ENCODE data around the gene CACNA1G.

The CACNA1G gene

DNA sequence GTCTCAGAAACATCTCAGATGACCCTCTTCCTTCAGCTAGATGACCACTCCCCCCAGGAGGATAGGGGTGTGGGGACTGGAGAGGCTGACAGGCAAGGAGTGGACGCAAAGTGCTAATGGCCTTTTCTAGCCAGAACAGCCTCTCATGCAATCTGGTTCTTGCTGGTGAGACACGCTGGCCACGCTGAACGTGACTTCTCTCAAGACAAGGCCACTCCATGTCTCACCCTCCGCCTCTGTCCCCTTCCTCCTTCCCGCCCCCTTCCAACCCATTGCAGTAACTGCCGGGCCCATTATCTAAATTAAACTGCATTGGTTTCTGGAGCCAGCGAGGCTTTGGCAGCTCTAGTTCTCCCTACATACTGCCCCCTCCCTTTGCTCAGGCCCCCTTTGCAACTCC, 9.5 kb downstream of the CACNA1G start:
- DNase-seq, result no peak

- DNase-seq, result no peak
Observed at GRCh38 chr17:50570528-50570927, 10.0 kb downstream of the CACNA1G start.

DNA sequence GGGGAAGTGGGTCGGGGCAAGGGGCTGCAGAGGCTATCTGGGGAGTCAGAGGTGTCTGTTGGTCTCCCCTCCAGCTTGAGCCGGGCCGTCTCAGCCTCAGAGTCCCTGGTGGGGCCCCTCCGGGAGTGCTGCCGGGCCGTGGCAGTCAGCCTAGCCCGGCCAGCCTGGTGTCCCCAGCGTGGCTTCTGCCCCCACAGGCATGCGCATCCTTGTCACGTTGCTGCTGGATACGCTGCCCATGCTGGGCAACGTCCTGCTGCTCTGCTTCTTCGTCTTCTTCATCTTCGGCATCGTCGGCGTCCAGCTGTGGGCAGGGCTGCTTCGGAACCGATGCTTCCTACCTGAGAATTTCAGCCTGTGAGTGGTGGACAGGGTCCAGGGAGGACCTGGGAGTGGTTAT, 11.2 kb downstream of the CACNA1G start:
- DNase-seq, result no peak

- no peak for DNase-seq
Observed at GRCh38 chr17:50572541-50572940, 12.0 kb downstream of the CACNA1G start.

- DNase-seq, result no peak
Observed at GRCh38 chr17:50573866-50574611, 13.5 kb downstream of the CACNA1G start.

DNA sequence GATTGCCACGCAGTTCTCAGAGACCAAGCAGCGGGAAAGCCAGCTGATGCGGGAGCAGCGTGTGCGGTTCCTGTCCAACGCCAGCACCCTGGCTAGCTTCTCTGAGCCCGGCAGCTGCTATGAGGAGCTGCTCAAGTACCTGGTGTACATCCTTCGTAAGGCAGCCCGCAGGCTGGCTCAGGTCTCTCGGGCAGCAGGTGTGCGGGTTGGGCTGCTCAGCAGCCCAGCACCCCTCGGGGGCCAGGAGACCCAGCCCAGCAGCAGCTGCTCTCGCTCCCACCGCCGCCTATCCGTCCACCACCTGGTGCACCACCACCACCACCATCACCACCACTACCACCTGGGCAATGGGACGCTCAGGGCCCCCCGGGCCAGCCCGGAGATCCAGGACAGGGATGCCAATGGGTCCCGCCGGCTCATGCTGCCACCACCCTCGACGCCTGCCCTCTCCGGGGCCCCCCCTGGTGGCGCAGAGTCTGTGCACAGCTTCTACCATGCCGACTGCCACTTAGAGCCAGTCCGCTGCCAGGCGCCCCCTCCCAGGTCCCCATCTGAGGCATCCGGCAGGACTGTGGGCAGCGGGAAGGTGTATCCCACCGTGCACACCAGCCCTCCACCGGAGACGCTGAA, 15.2 kb downstream of the CACNA1G start:
- no peak for DNase-seq

GRCh38 chr17:50576864-50577263, 16.3 kb downstream of the CACNA1G start:
- DNase-seq, result no peak

GRCh38 chr17:50577451-50577954, 17.0 kb downstream of the CACNA1G start:
- DNase-seq, result no peak

DNA sequence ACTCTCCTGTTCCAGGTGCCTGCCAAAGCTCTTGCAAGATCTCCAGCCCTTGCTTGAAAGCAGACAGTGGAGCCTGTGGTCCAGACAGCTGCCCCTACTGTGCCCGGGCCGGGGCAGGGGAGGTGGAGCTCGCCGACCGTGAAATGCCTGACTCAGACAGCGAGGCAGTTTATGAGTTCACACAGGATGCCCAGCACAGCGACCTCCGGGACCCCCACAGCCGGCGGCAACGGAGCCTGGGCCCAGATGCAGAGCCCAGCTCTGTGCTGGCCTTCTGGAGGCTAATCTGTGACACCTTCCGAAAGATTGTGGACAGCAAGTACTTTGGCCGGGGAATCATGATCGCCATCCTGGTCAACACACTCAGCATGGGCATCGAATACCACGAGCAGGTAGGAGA, 17.7 kb downstream of the CACNA1G start:
- DNase-seq, result no peak

DNA sequence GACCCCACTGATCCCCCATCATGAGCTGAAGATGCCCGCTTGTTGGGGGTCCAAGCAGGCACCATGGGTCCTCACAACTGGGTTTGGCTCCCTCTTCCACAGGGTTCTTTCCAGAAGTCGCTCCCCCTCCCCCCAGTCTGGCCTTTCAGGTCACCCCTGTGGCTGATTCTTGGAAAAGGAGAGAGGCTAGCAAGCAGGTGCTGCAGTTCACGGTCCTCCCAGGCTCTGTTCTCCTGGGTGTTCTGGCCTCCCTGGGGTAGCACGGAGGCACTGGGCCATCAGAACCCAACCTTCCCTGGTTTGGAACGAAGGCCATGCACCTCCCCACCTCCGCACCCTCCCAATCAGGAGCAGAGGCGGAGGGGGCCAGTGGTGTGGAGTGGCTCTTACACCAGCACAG, 18.9 kb downstream of the CACNA1G start:
- DNase-seq, result no peak

DNA sequence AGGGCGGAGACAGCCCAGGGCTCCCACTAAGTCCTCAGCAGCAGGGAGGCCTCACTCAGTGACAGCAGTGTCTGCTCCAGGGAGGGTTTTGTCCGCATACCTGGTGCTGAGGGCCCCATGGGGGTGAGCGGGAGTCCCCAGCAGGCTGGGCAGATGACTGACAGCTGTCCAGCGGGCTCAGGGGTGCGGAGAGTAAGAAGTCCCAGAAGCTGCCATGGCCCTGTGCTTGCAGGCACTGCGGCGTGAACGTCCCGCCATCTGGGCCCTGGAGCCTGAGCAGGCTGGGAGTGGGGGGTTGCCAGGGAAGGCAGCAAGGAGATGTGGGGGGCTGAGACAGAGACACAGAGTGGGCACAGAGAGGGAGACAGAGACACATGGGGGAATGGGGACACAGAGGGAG, 20.1 kb downstream of the CACNA1G start:
- no peak for DNase-seq

DNA sequence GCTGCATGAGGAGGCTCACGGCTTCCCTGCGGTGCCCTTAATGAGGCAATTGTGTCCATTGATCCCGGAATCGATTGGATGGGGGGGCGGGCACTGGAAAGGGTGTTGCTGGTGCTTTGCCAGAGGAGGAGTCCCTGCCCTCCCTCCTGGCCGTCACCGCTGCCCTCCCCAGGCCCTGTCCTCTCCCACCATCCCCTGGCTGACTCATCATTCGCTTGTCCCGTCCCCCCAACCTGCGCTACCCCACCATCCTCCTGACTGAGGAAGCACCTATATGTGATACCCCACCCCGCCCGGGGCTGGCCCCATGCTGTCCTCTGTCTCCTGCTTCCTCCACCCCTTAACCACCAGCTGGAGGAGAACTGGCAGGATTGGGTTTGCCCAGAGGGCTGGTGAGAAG, 20.8 kb downstream of the CACNA1G start:
- no peak for DNase-seq

GRCh38 chr17:50582741-50583140, 22.2 kb downstream of the CACNA1G start:
- no peak for DNase-seq

DNA sequence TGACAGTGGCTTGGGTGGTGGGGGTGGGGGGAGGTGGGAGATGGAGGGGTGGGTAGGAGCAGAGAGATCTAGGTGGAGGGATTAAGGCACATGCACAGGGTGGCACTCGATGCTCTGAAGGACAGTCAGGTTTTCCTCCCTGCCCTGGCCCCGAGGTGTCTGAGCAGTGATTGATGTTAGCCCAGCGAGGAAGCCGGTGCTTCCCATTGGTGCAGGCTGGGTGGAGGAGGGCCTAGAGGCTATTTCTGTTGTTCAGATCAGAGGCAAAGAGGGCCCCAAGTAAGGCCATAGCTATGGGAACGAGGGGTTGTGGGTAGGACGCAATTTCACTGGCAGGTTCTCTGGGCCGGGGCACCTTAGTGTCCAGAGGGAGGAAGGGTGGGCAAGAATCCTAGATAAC, 23.1 kb downstream of the CACNA1G start:
- DNase-seq, result no peak

DNA sequence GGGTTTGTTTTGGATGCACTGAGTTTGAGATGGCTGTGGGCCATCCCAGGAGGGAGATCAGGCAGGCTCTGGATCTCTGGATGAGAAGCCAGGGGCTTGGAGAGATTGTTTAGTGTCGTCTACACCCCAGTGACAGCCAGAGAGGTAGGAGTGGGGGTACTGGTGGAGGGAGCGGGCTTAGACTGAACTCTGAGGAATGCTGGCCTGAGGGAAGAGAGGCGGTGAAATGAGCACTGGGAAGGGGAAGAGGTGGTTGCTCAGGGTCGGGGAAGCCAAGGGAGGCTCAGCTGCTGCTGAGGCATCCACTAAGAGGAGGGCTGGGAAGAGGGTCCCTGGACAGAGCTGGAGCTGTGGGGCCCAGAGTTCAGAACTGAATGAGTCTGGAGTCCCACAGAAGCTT, 23.6 kb downstream of the CACNA1G start:
- no peak for DNase-seq

GRCh38 chr17:50584749-50585148, 24.2 kb downstream of the CACNA1G start:
- DNase-seq, result no peak

- DNase-seq, result no peak
Observed at GRCh38 chr17:50585346-50585745, 24.8 kb downstream of the CACNA1G start.

DNA sequence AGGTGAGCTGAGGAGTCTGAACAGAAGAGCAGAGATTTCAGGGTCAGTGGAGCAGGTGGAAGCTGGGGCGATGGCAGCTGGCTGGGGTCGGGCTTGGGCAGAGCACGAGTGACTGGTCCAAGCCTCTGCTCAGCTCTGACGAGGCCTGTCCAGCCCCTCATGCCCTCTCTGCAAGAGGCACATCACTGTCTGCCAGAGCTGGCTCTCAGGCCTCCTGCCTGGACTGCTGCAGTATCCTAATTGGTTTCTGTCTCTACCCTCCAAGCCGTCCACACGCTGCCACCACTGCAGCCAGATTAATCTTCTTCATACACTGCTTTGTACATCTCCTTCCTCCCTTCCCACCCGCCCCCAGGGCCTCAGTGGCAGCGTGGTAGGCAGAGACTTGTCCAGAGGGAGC, 25.4 kb downstream of the CACNA1G start:
- no peak for DNase-seq

DNA sequence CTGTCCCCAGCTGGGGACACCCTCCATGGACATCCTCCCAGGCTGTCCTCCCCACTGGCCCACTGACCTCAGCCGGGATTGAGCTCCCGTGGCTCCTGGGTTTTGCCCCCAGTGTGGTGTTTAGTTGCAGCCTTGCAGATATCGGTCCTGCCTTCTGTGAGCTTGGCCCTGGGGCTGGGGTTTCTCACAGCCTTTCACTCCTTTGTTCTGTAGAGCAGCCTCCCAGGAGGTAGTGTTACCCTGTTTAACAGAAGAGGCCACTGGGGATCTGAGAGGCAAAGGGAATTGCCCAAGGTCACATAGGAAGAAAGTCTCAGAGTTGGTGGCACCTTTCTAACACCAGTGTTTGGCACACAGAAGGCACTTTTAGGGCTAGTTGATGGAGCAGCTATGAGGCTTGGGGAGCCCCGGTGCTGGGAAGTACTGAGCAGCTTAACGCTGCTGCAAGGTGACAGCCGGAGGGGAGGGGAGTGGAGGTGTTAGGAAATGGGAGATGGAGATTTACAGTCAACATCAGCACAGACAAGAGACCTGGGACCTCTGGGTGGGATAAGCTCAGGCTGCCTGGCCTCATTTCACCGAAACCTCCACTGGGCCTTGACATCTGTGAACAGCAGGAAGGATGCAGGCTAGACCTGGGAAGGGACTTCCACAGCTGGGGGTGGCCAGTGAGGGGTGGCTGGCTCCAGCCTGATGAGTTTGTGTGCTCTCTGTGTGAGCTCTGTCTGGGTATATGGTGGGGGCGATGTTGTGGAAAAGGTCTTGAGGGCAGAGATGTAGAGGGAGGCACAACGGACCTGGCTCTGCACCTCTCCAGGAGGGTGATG, 26.1 kb downstream of the CACNA1G start:
- no peak for DNase-seq

GRCh38 chr17:50587571-50587970, 27.1 kb downstream of the CACNA1G start:
- no peak for DNase-seq

- DNase-seq, result no peak
Observed at GRCh38 chr17:50588391-50589049, 28.0 kb downstream of the CACNA1G start.

DNA sequence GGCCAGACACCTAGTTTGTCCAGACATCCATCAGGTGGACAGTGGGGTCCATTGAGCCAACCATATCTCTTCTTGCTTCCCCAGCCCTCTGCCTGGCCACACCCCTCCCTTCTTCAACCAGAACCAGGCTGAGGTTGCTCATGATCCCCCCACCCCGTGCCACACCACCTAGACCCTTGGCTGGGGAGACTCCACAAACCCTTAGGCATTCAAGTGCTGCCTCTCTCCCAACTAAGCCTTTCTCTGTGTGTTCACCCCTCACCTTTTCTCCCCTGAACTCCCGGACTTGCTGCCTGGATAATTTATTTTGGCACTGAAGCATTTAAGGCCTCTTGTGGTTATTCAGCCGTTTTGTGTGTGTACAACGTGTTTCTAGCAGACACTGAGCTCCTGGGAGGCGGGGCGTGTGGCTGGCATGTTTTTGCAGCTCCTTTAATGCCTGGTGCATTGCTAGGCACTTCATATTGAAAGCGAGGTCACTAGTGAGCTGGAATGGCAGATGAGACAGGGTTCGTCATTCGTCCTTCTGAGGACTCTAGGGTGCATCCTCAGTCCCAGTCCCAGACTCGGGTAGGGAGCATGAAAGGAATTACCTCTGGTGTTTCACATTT, 28.7 kb downstream of the CACNA1G start:
- DNase-seq, result no peak
